Upper lobe of right lung (tissue), 1 donor: ENCODE measurements around the gene HHATL. TPM values are rescaled to one million over a fixed set of nuclear protein-coding genes. Genes with fewer than 3 reads are reported as not detected.

Experiments
- ATAC-seq: fragments of 200-7000 bp; cut with Tn5 transposase; one replicate; pipeline ENCODE4 v1.9.1; 2020; ENCODE audit warnings: mild to moderate bottlenecking, moderate library complexity
- DNase-seq: peaks from one replicate; pipeline ENCODE4 v3.0.0-alpha.2; 2020
- H3K27ac ChIP-seq: fragments of 200-600 bp; one replicate; pipeline ENCODE4 v1.8.0; 2022
- H3K27me3 ChIP-seq: fragments of 200-600 bp; one replicate; pipeline ENCODE4 v1.8.0; 2022; ENCODE audit warnings: mild to moderate bottlenecking
- H3K36me3 ChIP-seq: fragments of 200-600 bp; one replicate; pipeline ENCODE4 v1.8.0; 2022
- H3K4me1 ChIP-seq: fragments of 200-600 bp; one replicate; pipeline ENCODE4 v1.8.0; 2022
- H3K4me3 ChIP-seq: fragments of 200-600 bp; one replicate; pipeline ENCODE4 v1.8.0; 2022; ENCODE audit warnings: mild to moderate bottlenecking
- H3K9me3 ChIP-seq: fragments of 200-600 bp; one replicate; pipeline ENCODE4 v1.8.0; 2022
- intact Hi-C: fragments of 100-400 bp; cut with DNase I; formaldehyde crosslinking; loops from one replicate; pipeline ENCODE4 v1.11.0; 2022
- total RNA-seq: library from RNA; stranded (reverse); fragmentation: NEBNext Ultra II Directional; extraction: Animal tissue kit (Norgen Biotek cat#: 25700); gene quantifications from one replicate; pipeline ENCODE4 v1.2.1, GENCODE V29; 2021
- TF ChIP-seq, protein P1 (sequence below): fragments of 200-600 bp; IDR thresholded peaks from one replicate; pipeline ENCODE4 v1.8.0; 2022; ENCODE audit warnings: antibody characterized with exemption
- donor health status: DM: no; HTN: yes; CAD: no; lungs with severe emphysema.

The HHATL gene
- total RNA-seq, 1 donor from 2014 or later = not detected

DNA sequence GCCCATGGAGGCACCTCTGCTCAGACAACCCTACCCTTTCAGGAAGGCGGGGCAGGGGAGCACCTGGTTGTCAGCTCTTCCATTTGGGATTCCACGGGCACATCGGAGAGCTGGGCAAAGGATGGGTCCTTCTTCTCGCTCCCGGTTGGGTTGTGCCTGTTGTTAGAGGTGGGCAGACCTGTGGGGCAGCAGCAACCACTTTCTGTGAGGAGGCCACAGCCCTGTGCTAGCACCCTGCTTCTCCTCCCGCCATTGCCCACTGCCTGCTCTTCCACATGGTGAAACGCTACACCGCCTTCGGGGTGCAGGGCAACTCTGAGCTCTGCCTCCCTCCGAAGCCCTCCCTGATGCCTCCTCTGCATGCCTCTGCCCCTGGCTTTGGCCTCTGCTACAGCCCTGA lies 7.0 kb upstream of the HHATL start:
- TF ChIP-seq, protein P1, sequence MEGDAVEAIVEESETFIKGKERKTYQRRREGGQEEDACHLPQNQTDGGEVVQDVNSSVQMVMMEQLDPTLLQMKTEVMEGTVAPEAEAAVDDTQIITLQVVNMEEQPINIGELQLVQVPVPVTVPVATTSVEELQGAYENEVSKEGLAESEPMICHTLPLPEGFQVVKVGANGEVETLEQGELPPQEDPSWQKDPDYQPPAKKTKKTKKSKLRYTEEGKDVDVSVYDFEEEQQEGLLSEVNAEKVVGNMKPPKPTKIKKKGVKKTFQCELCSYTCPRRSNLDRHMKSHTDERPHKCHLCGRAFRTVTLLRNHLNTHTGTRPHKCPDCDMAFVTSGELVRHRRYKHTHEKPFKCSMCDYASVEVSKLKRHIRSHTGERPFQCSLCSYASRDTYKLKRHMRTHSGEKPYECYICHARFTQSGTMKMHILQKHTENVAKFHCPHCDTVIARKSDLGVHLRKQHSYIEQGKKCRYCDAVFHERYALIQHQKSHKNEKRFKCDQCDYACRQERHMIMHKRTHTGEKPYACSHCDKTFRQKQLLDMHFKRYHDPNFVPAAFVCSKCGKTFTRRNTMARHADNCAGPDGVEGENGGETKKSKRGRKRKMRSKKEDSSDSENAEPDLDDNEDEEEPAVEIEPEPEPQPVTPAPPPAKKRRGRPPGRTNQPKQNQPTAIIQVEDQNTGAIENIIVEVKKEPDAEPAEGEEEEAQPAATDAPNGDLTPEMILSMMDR = no peak
- Histone ChIP-seq H3K27ac (no peak overlapping the region), H3K4me1 (no peaks in the 10 kb centered on the region), H3K4me3 (no peak overlapping the region), H3K9me3 (no peaks in the 10 kb centered on the region), H3K27me3 (no peaks in the 10 kb centered on the region), H3K36me3 (no peaks in the 10 kb centered on the region)
- ATAC-seq (no peak), DNase-seq (no peak)
- intact Hi-C loops = no loop called here

GRCh38 chr3:42708611-42709151 lies 6.1 kb upstream of the HHATL start:
- no peak for ATAC-seq
- intact Hi-C loops = no loop called here
- Histone ChIP-seq H3K9me3 (no peaks in the 10 kb centered on the region), H3K27me3 (no peaks in the 10 kb centered on the region), H3K36me3 (no peaks in the 10 kb centered on the region), H3K4me1 (no peaks in the 10 kb centered on the region), H3K4me3 (no peak overlapping the region), H3K27ac (no peak overlapping the region)
- peak; percentile 57 for DNase-seq
- TF ChIP-seq, protein P1 = no peak

DNA sequence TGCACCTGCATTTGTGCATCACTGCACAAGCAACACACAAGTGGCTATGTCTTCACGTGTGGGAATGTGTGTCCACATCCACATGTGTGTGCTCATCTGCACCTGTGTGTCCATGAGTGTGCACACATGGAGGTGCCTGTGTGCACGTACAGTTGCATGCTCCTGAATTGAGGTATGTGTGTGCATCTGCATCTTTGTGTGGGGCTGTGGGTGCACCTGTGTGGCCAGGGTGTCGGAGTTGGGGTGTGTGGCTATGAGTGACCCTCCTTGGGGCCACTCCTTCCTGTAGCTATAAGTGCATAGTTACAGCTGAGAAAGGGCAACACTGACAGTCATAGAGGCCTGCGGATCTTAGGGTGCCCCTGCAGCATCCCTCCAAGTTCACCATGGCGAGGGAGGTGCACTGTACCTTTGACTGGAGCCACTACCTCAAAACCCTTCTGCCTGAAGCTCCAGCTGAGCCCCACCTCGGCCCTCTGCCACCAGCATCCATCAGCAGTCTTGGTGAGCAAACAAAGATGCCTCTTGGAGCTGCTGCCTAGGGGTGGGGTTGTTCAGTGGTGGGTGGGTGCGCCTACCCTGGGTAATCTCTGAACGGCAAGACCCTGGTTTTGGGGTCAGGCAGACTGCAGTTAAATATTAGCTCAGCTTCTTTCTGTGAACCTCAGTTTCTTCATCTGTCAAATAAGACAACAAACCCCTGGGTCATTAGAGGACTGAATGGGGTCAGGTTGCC lies 5.2 kb upstream of the HHATL start:
- TF ChIP-seq, protein P1 = no peak
- no peaks in the 10 kb centered on the region for H3K4me1 ChIP-seq

DNA sequence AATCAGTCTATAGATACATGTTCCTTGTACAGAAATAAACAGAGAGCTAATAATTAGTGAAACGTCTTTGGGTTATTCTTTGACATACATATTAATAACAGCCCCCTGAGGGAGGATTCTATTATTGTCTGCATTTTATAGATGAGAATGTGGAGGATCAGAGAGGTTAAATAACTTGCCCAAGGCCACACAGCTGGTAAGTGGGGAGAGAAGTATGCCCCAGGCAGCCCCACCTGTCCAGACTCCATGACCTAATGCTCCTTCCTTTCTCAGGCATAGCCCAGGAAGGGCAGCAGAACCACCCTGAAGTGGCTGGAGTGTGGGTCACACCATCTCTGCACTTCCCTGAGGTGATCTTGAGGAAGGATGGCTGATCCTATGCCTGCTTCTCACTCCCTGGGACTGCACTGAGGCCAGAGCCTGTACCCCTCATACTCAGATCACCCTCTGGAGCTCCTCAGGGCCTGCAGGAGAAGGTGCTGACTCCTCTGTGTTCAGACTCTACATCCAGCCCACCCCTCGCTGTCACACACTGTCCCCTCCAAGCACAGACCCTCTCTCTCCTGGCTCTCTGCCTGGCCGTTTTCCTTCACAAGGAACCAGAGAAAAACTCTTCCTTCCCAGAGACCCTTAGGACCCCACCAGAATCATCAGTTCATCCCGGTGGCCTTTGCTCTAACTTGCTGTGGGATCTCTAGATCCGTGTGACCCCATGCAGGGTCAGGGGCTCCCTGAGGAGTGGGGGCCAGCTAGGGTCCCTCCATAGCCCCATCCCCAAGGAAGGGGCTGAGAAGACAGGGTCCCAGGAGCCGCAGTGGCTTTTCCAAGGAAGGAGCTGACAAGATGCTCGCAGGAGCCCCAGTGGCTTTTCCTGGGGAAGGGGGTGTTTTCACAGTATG lies 4.4 kb upstream of the HHATL start:
- DNase-seq = peak; percentile 47
- no peaks in the 10 kb centered on the region for H3K4me1 ChIP-seq
- H3K9me3 ChIP-seq = no peaks in the 10 kb centered on the region
- H3K4me3 ChIP-seq = no peak overlapping the region
- ATAC-seq = no peak
- no peaks in the 10 kb centered on the region for H3K36me3 ChIP-seq
- H3K27ac ChIP-seq = no peak overlapping the region
- intact Hi-C loops = no loop called here
- TF ChIP-seq, protein P1 = no peak
- no peaks in the 10 kb centered on the region for H3K27me3 ChIP-seq

More for the DNA sequence above, 5.2 kb upstream of the HHATL start:
- no peak for ATAC-seq
- DNase-seq = peak; percentile 46
- H3K27ac ChIP-seq = no peak overlapping the region
- H3K36me3 ChIP-seq = no peaks in the 10 kb centered on the region
- intact Hi-C loops = no loop called here
- no peak overlapping the region for H3K4me3 ChIP-seq
- no peaks in the 10 kb centered on the region for H3K27me3 ChIP-seq
- H3K9me3 ChIP-seq = no peaks in the 10 kb centered on the region

GRCh38 chr3:42705962-42706585 lies 3.5 kb upstream of the HHATL start:
- H3K9me3 ChIP-seq = no peaks in the 10 kb centered on the region
- TF ChIP-seq, protein P1 = no peak
- ATAC-seq = no peak
- intact Hi-C loops = no loop called here
- no peaks in the 10 kb centered on the region for H3K27me3 ChIP-seq
- no peaks in the 10 kb centered on the region for H3K4me1 ChIP-seq
- peak; percentile 45 for DNase-seq
- no peak overlapping the region for H3K27ac ChIP-seq
- H3K4me3 ChIP-seq = no peak overlapping the region
- no peaks in the 10 kb centered on the region for H3K36me3 ChIP-seq
